HG03039 (cell line): ENCODE measurements around the gene PARM1.

Experiments
- ATAC-seq: cut with Tn5 transposase; IDR thresholded peaks from one replicate; pipeline ENCODE4 v1.9.1; 2021; ENCODE audit warnings: mild to moderate bottlenecking, moderate library complexity; ENCODE audit not compliant: unreplicated experiment

PARM1 gene

DNA sequence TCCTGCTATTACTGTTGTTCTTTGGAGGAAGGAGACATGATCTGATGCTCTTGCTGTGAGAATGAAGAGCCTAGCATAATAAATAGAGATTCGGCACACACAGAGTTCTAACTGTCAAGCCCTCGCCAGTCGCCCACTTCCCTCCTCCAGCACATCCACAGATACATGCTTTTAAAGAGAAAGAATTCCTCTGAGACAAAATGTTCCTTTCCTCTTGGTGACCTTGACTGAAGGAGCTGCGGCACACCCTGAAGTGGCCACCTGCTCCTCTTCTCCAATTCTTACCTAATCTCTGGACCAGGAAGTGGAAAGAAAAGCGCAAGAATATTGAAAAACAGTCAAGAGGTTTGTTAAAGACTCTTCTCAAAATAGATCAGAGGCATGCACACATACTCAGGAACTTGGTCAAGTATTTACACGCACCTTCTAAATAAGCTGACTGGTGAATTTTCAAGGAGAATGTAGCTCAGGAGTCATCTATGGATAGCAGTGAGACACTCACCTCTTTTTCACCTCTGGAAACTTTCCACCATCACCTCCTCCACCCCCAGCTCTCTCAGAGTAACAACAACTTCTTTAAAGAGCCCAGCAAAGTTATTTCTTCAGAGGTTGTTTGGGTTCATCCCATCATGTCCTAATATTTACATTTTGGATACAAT lies 95.4 kb downstream of the PARM1 start:
- no peak for ATAC-seq

DNA sequence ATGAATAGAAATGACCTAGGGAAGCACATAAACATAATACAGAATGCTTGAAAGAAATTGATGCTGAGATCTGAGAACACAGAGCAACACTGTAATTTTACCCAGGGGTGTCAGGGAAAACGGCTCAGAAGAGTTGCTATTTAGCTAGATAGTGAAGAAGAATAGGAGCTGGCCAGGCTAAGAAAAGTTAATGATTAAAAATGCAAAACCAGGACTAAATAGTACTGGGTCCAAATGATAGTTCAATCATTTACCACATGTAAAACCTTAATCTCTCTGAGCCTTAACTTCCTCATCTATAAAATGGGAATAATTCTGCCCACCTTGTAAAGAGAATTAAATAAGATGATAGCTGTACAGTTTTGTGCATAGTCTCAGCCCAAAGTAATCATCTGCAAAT lies 97.1 kb downstream of the PARM1 start:
- ATAC-seq, result no peak

DNA sequence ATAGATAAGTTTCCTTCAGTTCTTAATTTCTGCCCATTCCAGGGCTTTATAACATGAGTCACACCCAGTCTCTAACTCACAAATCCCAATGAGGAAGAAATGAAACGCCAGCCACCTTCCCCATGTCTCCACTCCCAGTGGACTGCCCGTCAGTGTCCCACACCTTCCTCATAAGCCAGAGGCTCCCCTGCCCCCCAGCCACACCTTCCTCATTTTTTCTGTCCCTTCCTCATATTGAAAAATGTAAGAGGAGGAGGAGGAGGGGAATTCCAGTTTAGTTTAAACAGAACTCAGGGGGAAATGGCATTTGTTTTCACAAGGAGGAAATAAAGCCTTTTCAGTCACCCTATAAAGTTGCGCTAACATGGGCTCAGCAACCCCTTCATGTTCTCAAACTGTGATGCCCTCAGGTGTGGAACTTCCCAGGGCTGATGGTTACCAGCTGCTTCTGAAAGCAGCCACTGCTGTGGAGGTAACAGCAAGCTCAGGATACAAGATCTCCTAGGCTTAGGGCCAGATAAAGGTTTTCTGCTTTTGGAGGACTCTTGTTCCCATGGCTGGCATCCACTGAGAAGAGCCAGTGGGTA lies 97.8 kb downstream of the PARM1 start:
- ATAC-seq, result no peak

DNA sequence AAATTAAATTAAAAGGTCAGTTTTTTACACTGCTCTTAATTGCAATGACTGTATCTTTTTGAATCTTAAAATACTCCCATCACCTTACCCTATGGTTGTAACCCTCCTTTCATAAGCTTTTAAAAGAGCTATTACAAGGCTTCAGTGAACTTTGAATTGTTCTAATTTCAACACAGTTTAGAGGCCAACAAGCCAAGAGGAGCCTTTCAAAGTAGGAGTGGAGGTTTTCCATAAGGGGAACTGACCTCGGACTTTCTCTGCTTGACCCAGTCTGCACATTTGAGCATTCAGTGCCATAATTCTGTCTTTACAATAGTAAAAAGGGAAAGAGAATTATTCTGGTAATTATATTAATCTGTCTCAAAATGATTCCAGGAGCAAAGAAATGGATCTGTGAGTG lies 98.9 kb downstream of the PARM1 start:
- no peak for ATAC-seq

DNA sequence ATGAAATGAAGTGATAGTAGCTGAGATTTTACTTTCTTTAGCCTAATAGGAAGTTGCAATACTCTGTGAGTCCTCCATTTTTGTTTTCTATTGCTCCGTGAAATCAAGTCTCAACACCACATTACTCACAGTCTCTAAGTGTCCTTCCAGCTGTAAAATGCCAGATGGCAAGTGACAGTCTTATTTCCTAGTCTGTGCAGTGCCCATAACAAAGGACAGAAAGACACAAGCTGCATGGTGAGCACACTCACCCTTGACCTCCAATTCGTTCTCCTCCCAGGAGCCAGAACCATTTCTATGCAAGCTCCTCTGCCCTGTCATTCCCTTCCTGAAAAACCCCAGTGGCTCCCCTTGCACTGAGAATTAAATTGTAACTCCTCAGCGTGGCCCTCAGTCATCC lies 101.6 kb downstream of the PARM1 start:
- ATAC-seq, result no peak

- ATAC-seq, result no peak
Measured at GRCh38 chr4:75035321-75035720, 102.4 kb downstream of the PARM1 start.

DNA sequence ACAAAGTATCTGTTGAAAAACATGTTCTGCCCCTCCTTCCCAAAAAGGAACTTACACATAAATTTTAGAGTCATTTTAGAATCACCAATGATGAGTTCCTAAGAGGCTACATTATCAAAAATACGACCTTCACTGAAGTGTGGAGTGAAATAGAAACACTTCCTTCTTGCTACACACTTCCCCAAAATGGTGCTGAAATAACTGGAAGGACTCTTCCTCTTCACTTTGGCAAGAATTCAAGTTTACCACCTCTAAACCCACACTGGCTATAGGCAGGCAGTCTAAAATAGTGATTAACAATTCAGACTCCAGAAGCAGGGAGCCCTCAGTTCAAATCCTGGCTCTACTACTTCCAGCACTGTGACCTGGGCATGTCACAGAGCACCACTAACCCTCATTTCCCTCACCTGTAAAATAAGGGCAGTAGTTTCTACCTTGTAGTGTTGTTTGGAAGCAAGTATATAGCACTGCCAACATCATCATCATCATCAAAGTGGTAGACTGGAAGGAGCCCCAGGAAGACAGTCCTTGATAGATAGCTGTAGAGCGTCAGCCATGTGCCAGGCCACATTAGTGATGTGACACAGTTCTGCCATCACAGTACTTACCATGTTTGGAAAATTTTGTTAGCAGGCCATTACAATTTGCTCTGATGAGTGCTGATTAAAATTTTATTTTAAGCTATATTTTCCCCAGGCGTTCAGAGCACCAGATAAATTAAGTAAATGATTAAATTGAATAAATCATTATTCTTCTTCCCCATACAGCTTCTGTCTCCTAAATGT lies 103.3 kb downstream of the PARM1 start:
- ATAC-seq, result no peak

DNA sequence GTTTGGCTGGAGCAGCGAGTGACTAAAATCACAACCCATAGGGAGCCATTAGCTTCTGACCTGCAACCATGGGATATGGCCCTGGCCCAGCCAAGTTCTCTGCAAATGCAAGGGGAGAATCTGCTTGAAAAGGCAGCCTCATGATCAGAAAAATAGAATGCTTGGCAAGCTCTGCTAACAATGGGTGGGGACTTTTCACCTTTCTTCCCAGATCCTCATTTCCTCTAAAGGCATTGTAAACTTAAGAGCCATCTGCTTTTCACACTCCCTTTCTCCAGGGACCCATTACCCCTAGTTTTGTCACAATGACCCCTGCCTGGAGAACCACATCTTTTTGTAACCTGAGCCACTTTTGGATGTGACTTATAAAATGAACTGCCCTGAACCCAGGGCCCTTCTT lies 104.3 kb downstream of the PARM1 start:
- no peak for ATAC-seq

DNA sequence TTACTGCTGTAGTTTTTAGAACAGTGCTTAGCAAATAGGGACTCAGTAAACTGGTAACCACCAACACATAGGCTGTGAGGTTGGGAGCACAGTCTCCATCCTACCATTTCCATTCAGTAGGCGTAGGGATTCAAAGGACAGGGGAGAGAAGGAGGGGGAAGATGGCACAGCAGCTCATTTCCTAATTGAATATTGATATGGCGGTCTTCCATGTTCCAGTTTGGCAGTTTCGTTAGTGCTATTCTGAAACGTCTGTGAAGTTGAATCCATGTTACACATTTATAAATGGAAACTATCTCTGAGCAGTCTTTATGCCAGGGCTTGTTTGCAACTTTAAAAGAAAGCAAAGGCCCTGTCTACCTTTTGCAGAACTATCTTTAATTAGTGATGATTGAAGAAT lies 105.5 kb downstream of the PARM1 start:
- ATAC-seq, result no peak

- no peak for ATAC-seq
Measured at GRCh38 chr4:75040703-75041102, 107.8 kb downstream of the PARM1 start.

DNA sequence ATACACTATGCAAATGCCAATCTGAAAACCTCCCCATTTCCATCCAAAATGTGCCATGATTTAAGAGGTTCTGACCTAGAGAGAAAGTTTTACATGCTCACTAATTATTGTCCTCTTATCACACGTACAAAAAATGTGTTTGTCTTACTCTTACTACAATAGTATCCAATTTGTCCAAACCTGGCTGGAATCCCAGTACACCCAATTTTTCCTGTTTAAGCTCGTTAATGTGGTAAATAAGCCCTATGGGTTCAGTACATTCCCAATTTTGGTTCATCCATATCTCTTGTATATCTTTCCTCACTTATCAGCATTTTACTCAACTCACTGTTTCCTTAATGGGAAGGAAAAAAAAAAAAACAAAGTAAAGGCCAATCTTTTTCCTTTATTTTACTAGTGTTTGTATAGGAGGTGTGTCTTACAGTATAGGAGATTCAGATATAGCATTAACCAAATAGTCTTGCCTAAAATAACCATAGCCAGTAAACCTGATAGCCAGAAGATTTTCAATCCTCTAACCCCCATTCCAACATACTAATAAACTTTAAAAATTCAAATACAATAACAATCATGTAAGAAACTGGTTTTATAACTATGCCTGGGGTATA lies 109.8 kb downstream of the PARM1 start:
- ATAC-seq, result no peak

GRCh38 chr4:75046226-75046625 lies 113.3 kb downstream of the PARM1 start:
- ATAC-seq, result no peak

DNA sequence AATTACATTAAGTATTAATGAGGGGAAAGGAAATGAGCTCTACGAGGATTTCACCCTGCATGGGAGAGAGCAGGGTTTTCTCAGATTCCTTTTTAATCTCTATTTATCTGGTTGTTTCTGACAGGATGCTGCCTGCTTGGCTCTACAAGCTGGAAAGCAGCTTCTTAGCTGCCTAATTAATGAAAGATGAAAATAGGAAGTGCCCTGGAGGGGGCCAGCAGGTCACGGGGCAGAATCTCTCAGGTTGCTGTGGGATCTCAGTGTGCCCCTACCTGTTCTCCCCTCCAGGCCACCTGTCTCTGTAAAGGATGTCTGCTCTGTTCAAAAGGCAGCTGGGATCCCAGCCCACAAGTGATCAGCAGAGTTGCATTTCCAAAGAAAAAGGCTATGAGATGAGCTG lies 113.7 kb downstream of the PARM1 start:
- ATAC-seq, result no peak

DNA sequence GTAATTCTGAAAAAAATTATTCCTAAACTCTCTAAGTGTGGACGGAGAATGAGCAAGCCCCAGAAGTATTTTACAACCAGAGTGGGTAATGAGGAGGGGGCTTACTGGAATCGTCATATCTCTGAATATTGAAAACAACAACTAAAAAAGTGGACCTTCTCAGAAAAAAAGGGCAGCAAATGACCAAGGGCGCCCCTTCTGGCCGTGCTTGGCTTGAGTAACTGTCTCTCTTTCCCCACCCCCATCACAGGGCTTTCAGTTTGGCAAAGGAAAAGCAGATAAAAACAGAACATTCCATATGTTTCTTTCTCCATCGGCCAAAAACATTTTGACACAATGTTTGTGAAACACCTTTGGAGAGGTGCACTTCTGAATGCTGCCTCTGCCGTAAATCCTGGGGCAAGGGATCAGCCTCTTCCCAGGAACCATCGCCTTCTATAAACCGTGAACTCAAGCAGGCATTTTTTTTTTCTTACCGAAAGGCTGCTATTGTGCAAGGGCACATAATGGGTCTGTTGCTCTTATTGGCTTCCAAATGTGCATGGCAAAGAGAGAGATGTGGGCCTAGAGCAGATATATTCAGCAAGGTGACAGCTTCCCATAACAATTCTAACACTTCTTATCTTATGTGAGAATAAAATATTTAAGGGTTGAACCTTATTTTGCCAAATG lies 115.4 kb downstream of the PARM1 start:
- no peak for ATAC-seq

- no peak for ATAC-seq
Measured at GRCh38 chr4:75051431-75051830, 118.5 kb downstream of the PARM1 start.

GRCh38 chr4:75053352-75053751 lies 120.4 kb downstream of the PARM1 start:
- ATAC-seq, result no peak

DNA sequence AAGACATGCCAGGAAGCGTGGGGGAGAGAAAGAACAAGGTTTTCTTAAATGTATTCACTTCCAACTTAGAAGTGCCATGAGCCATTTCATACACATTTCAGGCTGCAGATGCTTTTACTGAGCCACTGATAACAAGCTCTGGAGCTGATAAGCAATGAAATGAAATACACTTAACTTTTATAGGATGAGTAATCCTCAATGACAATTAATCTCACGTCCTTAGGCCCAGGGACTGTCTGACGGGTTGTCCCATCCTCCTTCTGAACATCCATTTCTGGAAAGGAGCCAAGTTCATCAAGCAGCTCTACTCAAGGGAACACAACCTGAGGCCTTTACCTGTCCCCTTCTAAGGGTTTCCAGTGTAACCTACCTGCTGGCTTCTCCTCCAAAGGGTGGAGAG lies 121.2 kb downstream of the PARM1 start:
- no peak for ATAC-seq

DNA sequence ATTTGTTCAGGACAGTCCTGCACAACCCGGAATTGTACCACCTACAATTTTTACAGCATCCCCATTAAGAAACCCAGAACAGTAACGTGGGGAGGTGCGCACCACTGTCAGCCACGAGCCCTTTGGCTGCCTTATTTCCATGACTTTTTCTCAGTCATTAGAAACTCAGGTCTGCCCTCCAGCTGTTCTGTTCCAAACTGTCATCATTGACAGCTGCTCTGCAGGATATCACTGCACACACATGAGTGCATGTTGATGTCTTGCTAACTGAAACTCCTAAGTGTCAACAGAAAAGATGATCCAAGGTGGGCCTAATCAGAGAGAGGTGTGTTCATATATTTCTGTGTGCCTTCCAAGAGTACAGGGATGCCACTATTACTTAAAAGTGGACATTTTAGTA lies 123.4 kb downstream of the PARM1 start:
- no peak for ATAC-seq

GRCh38 chr4:75057369-75057768 lies 124.5 kb downstream of the PARM1 start:
- ATAC-seq, result no peak

GRCh38 chr4:75058486-75058885 lies 125.6 kb downstream of the PARM1 start:
- ATAC-seq, result no peak

DNA sequence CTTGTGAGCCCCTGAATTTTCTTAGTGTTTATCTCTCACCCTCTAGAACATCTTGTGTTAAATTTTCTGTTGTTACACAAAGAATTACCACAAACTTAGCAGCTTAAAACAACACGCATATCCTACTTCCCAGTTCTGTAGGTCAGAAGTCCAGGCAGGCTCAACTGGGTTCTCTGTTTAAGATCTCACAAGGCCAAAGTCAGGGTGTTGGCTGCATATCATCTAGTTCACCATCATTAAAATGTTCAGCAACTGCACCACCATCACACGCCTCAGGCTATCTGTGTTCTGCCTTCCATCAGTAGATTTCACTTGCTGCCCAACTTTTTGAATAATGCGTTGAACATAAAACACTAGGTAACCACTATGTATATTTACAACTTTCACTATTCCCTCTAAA lies 130.5 kb downstream of the PARM1 start:
- no peak for ATAC-seq
